ENCODE results near the gene MREG.

MREG gene

GRCh38 chr2:215967590-215968378 is 45.6 kb downstream of the MREG start:
- Histone ChIP-seq H3F3A (ENCODE audit: control insufficient read depth, insufficient read depth) (no peaks in the 10 kb centered on the region), H3K4me2 (ENCODE audit: low read length) (no peak overlapping the region), H4K20me1 (ENCODE audit: control insufficient read depth, insufficient read depth, low read depth, low read length) (no peaks in the 10 kb centered on the region), H3K27ac (ENCODE audit: low read depth, low read length) (no peak overlapping the region), H3K4me1 (ENCODE audit: control insufficient read depth, low read length) (no peaks in the 10 kb centered on the region), H3K9me3 (ENCODE audit: control insufficient read depth, insufficient read depth, low read length) (no peaks in the 10 kb centered on the region), H3K9me2 (replicated peaks; ENCODE audit: control insufficient read depth, low read length) (no peaks in the 10 kb centered on the region), H3K79me2 (ENCODE audit: control insufficient read depth, low read length) (no peaks in the 10 kb centered on the region), H3K36me3 (ENCODE audit: control insufficient read depth, low read length) (no peaks in the 10 kb centered on the region), H3K4me3 (ENCODE audit: low read length) (no peak overlapping the region), H3K27me3 (ENCODE audit: control insufficient read depth, low read length) (no peaks in the 10 kb centered on the region; the same call in 1 of the 2 replicates)
- TF ChIP-seq EZH2phosphoT487 (IDR thresholded peaks at IDR 0.05; ENCODE audit: borderline replicate concordance, low read length) (no peak), CTCF (IDR thresholded peaks at IDR 0.05; ENCODE audit: low read depth, low read length, poor library complexity, severe bottlenecking) (no peak)

GRCh38 chr2:215966951-215967350 is 46.4 kb downstream of the MREG start:
- Histone ChIP-seq H3K27me3 (ENCODE audit: control insufficient read depth, low read length) (no peaks in the 10 kb centered on the region; the same call in 1 of the 2 replicates), H3K36me3 (ENCODE audit: control insufficient read depth, low read length) (no peaks in the 10 kb centered on the region), H3K27ac (ENCODE audit: low read depth, low read length) (no peak overlapping the region), H3K4me2 (ENCODE audit: low read length) (no peak overlapping the region), H3F3A (ENCODE audit: control insufficient read depth, insufficient read depth) (no peaks in the 10 kb centered on the region), H3K4me3 (ENCODE audit: low read length) (no peak overlapping the region), H3K9me3 (ENCODE audit: control insufficient read depth, insufficient read depth, low read length) (no peaks in the 10 kb centered on the region), H4K20me1 (ENCODE audit: control insufficient read depth, insufficient read depth, low read depth, low read length) (no peaks in the 10 kb centered on the region), H3K4me1 (ENCODE audit: control insufficient read depth, low read length) (no peaks in the 10 kb centered on the region), H3K9me2 (replicated peaks; ENCODE audit: control insufficient read depth, low read length) (no peaks in the 10 kb centered on the region), H3K79me2 (ENCODE audit: control insufficient read depth, low read length) (no peaks in the 10 kb centered on the region)
- TF ChIP-seq CTCF (IDR thresholded peaks at IDR 0.05; ENCODE audit: low read depth, low read length, poor library complexity, severe bottlenecking): no peak
- TF ChIP-seq EZH2phosphoT487 (IDR thresholded peaks at IDR 0.05; ENCODE audit: borderline replicate concordance, low read length): no peak

GRCh38 chr2:215966274-215966673 is 47.1 kb downstream of the MREG start:
- Histone ChIP-seq H3K79me2 (ENCODE audit: control insufficient read depth, low read length) (no peaks in the 10 kb centered on the region), H3K4me3 (ENCODE audit: low read length) (no peak overlapping the region), H3K4me2 (ENCODE audit: low read length) (no peak overlapping the region), H3K9me2 (replicated peaks; ENCODE audit: control insufficient read depth, low read length) (no peaks in the 10 kb centered on the region), H3K36me3 (ENCODE audit: control insufficient read depth, low read length) (no peaks in the 10 kb centered on the region), H3F3A (ENCODE audit: control insufficient read depth, insufficient read depth) (no peaks in the 10 kb centered on the region), H3K27me3 (ENCODE audit: control insufficient read depth, low read length) (no peaks in the 10 kb centered on the region; the same call in 1 of the 2 replicates), H3K4me1 (ENCODE audit: control insufficient read depth, low read length) (no peaks in the 10 kb centered on the region), H3K9me3 (ENCODE audit: control insufficient read depth, insufficient read depth, low read length) (no peaks in the 10 kb centered on the region), H3K27ac (ENCODE audit: low read depth, low read length) (no peak overlapping the region), H4K20me1 (ENCODE audit: control insufficient read depth, insufficient read depth, low read depth, low read length) (no peaks in the 10 kb centered on the region)
- no peak for TF ChIP-seq EZH2phosphoT487 (IDR thresholded peaks at IDR 0.05; ENCODE audit: borderline replicate concordance, low read length)
- no peak for TF ChIP-seq CTCF (IDR thresholded peaks at IDR 0.05; ENCODE audit: low read depth, low read length, poor library complexity, severe bottlenecking)
